H1 (cell line): ENCODE data around the gene RAB38. TPM values are rescaled to one million over a fixed set of nuclear protein-coding genes. Genes with fewer than 3 reads are reported as not detected.

Experiments
- CTCF ChIA-PET: fragments of 300-600 bp; sonication (Branson Sonifier 250); formaldehyde crosslinking; loops from one replicate; lab custom pipeline; 2021; ENCODE audit not compliant: partially characterized antibody; lab: Charles Lee
- POLR2A ChIA-PET: fragments of 300-600 bp; sonication (Branson Sonifier 250); formaldehyde crosslinking; loops from one replicate; lab custom pipeline; 2021; ENCODE audit warnings: inconsistent platforms; ENCODE audit not compliant: partially characterized antibody; lab: Charles Lee
- DNase-seq, 2 experiments: peaks; one replicate each; pipeline versions ENCODE4 v3.0.0 to v3.0.0-alpha.2; 2010 to 2022; ENCODE audit warnings: low spot score in 2 of 2, low read depth in 1 of 2, mixed read lengths in 1 of 2
- FAIRE-seq: peaks from 2 replicates; lab custom pipeline; 2011; peaks lifted over from hg19 to GRCh38; lab: Jason Lieb, UNC
- H2AFZ ChIP-seq: 2 replicates; pipeline ENCODE4 v1.8.1; 2012; ENCODE audit warnings: low read length, inconsistent platforms
- H2AK5ac ChIP-seq: 2 replicates; pipeline ENCODE4 v1.6.1; 2013; ENCODE audit warnings: low read depth, low read length
- H2BK120ac ChIP-seq: replicated peaks from 2 replicates; pipeline ENCODE3; 2013; ENCODE audit warnings: low read depth, low read length, inconsistent platforms
- H2BK12ac ChIP-seq: 2 replicates; pipeline ENCODE4 v1.6.1; 2013; ENCODE audit warnings: low read depth, low read length
- H2BK15ac ChIP-seq: 2 replicates; pipeline ENCODE4 v1.6.1; 2013; ENCODE audit warnings: low read length
- H2BK20ac ChIP-seq: 2 replicates; pipeline ENCODE4 v1.6.1; 2013; ENCODE audit warnings: low read length
- H2BK5ac ChIP-seq: 2 replicates; pipeline ENCODE4 v1.6.1; 2013; ENCODE audit warnings: low read depth, low read length
- H3K14ac ChIP-seq: 2 replicates; pipeline ENCODE4 v1.6.1; 2013; ENCODE audit warnings: inconsistent platforms; ENCODE audit not compliant: insufficient read length
- H3K18ac ChIP-seq: 2 replicates; pipeline ENCODE4 v1.6.1; 2013; ENCODE audit warnings: low read length; ENCODE audit errors: extremely low read depth
- H3K23ac ChIP-seq: 2 replicates; pipeline ENCODE4 v1.6.1; 2013; ENCODE audit warnings: inconsistent platforms; ENCODE audit not compliant: insufficient read length
- H3K23me2 ChIP-seq: 2 replicates; pipeline ENCODE4 v1.6.1; 2013; ENCODE audit warnings: low read depth, low read length
- H3K27ac ChIP-seq: 2 replicates; pipeline ENCODE4 v1.6.1; 2011; ENCODE audit warnings: low read depth, low read length, inconsistent platforms
- H3K27me3 ChIP-seq, 4 experiments: replicated peaks in 1 of 4; 1 replicate in 1 of 4; 2 replicates in 3 of 4; pipeline versions ENCODE4 v1.6.1 to v1.8.1; 2011 to 2013; ENCODE audit warnings: low read length in 3 of 4, mild to moderate bottlenecking in 3 of 4, inconsistent platforms in 2 of 4, mixed read lengths in 2 of 4, moderate library complexity in 1 of 4; ENCODE audit not compliant: control insufficient read depth in 3 of 4, insufficient read depth in 3 of 4; ENCODE audit errors: extremely low read depth in 1 of 4
- H3K36me3 ChIP-seq, 4 experiments: 2 replicates each; pipeline versions ENCODE4 v1.6.1 to v1.8.1; 2011 to 2013; ENCODE audit warnings: mild to moderate bottlenecking in 4 of 4, low read length in 3 of 4, moderate library complexity in 2 of 4, control low read depth in 1 of 4, inconsistent platforms in 1 of 4; ENCODE audit not compliant: insufficient read depth in 4 of 4, control insufficient read depth in 2 of 4
- H3K4ac ChIP-seq: replicated peaks from 2 replicates; pipeline ENCODE3; 2013; ENCODE audit warnings: low read length, low read depth, mixed read lengths, inconsistent platforms; ENCODE audit not compliant: insufficient read length
- H3K4me1 ChIP-seq, 4 experiments: replicated peaks in 1 of 4; 1 replicate in 1 of 4; 2 replicates in 3 of 4; pipeline versions ENCODE4 v1.6.1 to v1.8.1; 2011 to 2013; ENCODE audit warnings: low read length in 3 of 4, inconsistent platforms in 2 of 4, mixed read lengths in 1 of 4; ENCODE audit not compliant: insufficient read depth in 4 of 4, control insufficient read depth in 3 of 4
- H3K4me2 ChIP-seq, 2 experiments: 2 replicates each; pipeline versions ENCODE4 v1.6.1 to v1.8.1; 2011 to 2013; ENCODE audit warnings: low read depth in 2 of 2, low read length in 2 of 2, control low read depth in 1 of 2, inconsistent platforms in 1 of 2, mild to moderate bottlenecking in 1 of 2; ENCODE audit not compliant: insufficient read depth in 1 of 2
- H3K4me3 ChIP-seq, 4 experiments: fragments of 200-600, 300-600 bp in 1 of 4; sonication (generic), shearing (Covaris generic), sonication (Bioruptor Twin) in 1 of 4; 2 replicates each; pipeline versions ENCODE4 v1.5.1 to v1.8.1; 2011 to 2016; ENCODE audit warnings: low read length in 4 of 4, low read depth in 3 of 4, control low read depth in 2 of 4, inconsistent platforms in 2 of 4, mild to moderate bottlenecking in 2 of 4, mixed read lengths in 1 of 4, moderate library complexity in 1 of 4; ENCODE audit not compliant: insufficient read depth in 2 of 4; ENCODE audit errors: extremely low read depth in 1 of 4
- H3K56ac ChIP-seq: replicated peaks from 2 replicates; pipeline ENCODE3; 2013; ENCODE audit warnings: low read depth, mild to moderate bottlenecking, mixed read lengths, low read length, inconsistent platforms; ENCODE audit not compliant: insufficient read length
- H3K79me1 ChIP-seq: 2 replicates; pipeline ENCODE4 v1.6.1; 2013; ENCODE audit warnings: low read depth, low read length, control low read depth
- H3K79me2 ChIP-seq, 2 experiments: 2 replicates each; pipeline versions ENCODE4 v1.6.1 to v1.8.1; 2012 to 2013; ENCODE audit warnings: low read length in 2 of 2, mild to moderate bottlenecking in 2 of 2, inconsistent platforms in 1 of 2; ENCODE audit not compliant: insufficient read depth in 2 of 2, control insufficient read depth in 1 of 2
- H3K9ac ChIP-seq, 4 experiments: replicated peaks in 1 of 4; 1 replicate in 1 of 4; 2 replicates in 3 of 4; pipeline versions ENCODE4 v1.6.1 to v1.8.1; 2011 to 2013; ENCODE audit warnings: low read depth in 3 of 4, low read length in 3 of 4, control low read depth in 2 of 4, mild to moderate bottlenecking in 2 of 4, moderate library complexity in 2 of 4, inconsistent platforms in 1 of 4; ENCODE audit errors: extremely low read depth in 1 of 4
- H3K9me3 ChIP-seq, 2 experiments: 2 replicates each; pipeline versions ENCODE4 v1.6.1 to v1.8.1; 2012 to 2013; ENCODE audit warnings: mild to moderate bottlenecking in 2 of 2, moderate library complexity in 2 of 2, control low read depth in 1 of 2, inconsistent platforms in 1 of 2, low read depth in 1 of 2, low read length in 1 of 2, mixed read lengths in 1 of 2; ENCODE audit not compliant: insufficient read depth in 2 of 2
- H4K20me1 ChIP-seq, 2 experiments: replicated peaks in 1 of 2; 2 replicates each; pipeline versions ENCODE3 to v1.8.1; 2011 to 2013; ENCODE audit warnings: inconsistent platforms in 2 of 2, low read length in 2 of 2, mild to moderate bottlenecking in 1 of 2; ENCODE audit not compliant: insufficient read depth in 2 of 2, control insufficient read depth in 1 of 2
- H4K5ac ChIP-seq: 2 replicates; pipeline ENCODE4 v1.6.1; 2013; ENCODE audit warnings: low read length, low read depth, mixed read lengths, inconsistent platforms; ENCODE audit not compliant: insufficient read length
- H4K8ac ChIP-seq: 2 replicates; pipeline ENCODE4 v1.8.0; 2013; ENCODE audit warnings: mild to moderate bottlenecking, moderate library complexity, low read length, inconsistent platforms; ENCODE audit not compliant: insufficient read depth; ENCODE audit errors: extremely low read depth
- H4K91ac ChIP-seq: replicated peaks from 2 replicates; pipeline ENCODE3; 2013; ENCODE audit warnings: low read length, mixed read lengths, inconsistent platforms; ENCODE audit not compliant: insufficient read length
- CHD1 ChIP-seq: IDR thresholded peaks from 2 replicates; pipeline ENCODE4 v1.6.1; 2012; ENCODE audit warnings: low read depth, low read length, improper control_type of control experiment
- CTBP2 ChIP-seq: IDR thresholded peaks from 2 replicates; pipeline ENCODE4 v1.7.0; 2011; ENCODE audit warnings: borderline replicate concordance, mild to moderate bottlenecking, moderate library complexity, mixed read lengths, low read length; ENCODE audit not compliant: insufficient read depth, insufficient read length
- EZH2 ChIP-seq: fragments of 200-600 bp; sonication (generic); IDR thresholded peaks from 2 replicates; pipeline ENCODE4 v1.7.1; 2012; ENCODE audit warnings: low read depth, mild to moderate bottlenecking, moderate library complexity, low read length, inconsistent platforms; ENCODE audit not compliant: severe bottlenecking
- GTF2F1 ChIP-seq: IDR thresholded peaks from 2 replicates; pipeline ENCODE4 v1.6.1; 2012; ENCODE audit warnings: low read depth, low read length, improper control_type of control experiment, borderline replicate concordance
- NRF1 ChIP-seq: IDR thresholded peaks from 2 replicates; pipeline ENCODE4 v1.6.1; 2011; ENCODE audit warnings: mild to moderate bottlenecking, low read depth, low read length, improper control_type of control experiment
- RFX5 ChIP-seq: IDR thresholded peaks from 2 replicates; pipeline ENCODE4 v1.6.1; 2011; ENCODE audit warnings: low read depth, low read length, improper control_type of control experiment, borderline replicate concordance
- SAP30 ChIP-seq: fragments of 300-600 bp; sonication (generic); IDR thresholded peaks from 2 replicates; pipeline ENCODE4 v1.7.1; 2012; ENCODE audit warnings: low read length, moderate library complexity, mild to moderate bottlenecking, inconsistent platforms; ENCODE audit not compliant: insufficient read depth, insufficient replicate concordance
- SIRT6 ChIP-seq: IDR thresholded peaks from one replicate; pipeline ENCODE4 v1.7.1; 2012; ENCODE audit warnings: low read length, inconsistent platforms
- SP4 ChIP-seq: IDR thresholded peaks from 2 replicates; pipeline ENCODE4 v1.6.1; 2012; ENCODE audit warnings: low read length, inconsistent platforms
- SUZ12 ChIP-seq: fragments of 200-600 bp; sonication (generic); IDR thresholded peaks from 2 replicates; pipeline ENCODE4 v1.6.1; 2012; ENCODE audit warnings: mild to moderate bottlenecking, inconsistent platforms, low read length, moderate library complexity, mixed read lengths
- WGBS, 2 experiments: shearing (Covaris generic) in 1 of 2; methylation state at CpG; one replicate each; pipeline versions ENCODE4 v1.1.6 to v1.1.7; 2013 to 2015; ENCODE audit warnings: low lambda C conversion rate in 2 of 2, mixed read lengths in 2 of 2, inconsistent platforms in 1 of 2, low coverage in 1 of 2, missing lambda C conversion rate in 1 of 2; ENCODE audit not compliant: insufficient replicate concordance in 2 of 2, insufficient coverage in 1 of 2, insufficient read length in 1 of 2; ENCODE audit errors: extremely low coverage in 1 of 2, missing lambda C conversion rate in 1 of 2; 5-methylcytosine and 5-hydroxymethylcytosine counted together
- polyA plus RNA-seq, 7 experiments: library from polyadenylated mRNA; depleted of rRNA in 3 of 7; stranded (reverse) in 5 of 7; unstranded in 2 of 7; fragments of >200 nt in 5 of 7; fragments of 200-250 nt in 2 of 7; gene quantifications; 1 replicate in 5 of 7; 2 replicates in 1 of 7; 4 replicates in 1 of 7; pipeline versions ENCODE4 v1.2.1 to v1.2.3, GENCODE V29; 2011 to 2013; ENCODE audit warnings: missing spikeins in 2 of 7, mixed read lengths in 2 of 7
- total RNA-seq: library from RNA; stranded (reverse); fragmentation: NEBNext Ultra II Directional; extraction: Animal tissue kit (Norgen Biotek cat#: 25700); gene quantifications from 2 replicates; pipeline ENCODE4 v1.2.1, GENCODE V29; 2021
- TF ChIP-seq, protein P1 (sequence below): IDR thresholded peaks from 2 replicates; pipeline ENCODE4 v1.6.1; 2012; ENCODE audit warnings: inconsistent platforms
- TF ChIP-seq, protein P2 (sequence below): IDR thresholded peaks from 2 replicates; pipeline ENCODE4 v1.6.1; 2012; ENCODE audit warnings: low read length, inconsistent platforms

Gene RAB38
- total and polyA plus RNA-seq, 2 of the 8 experiments (the other 6 are each of a cell fraction or from before 2014, with no cell fraction given): 15.4 to 16.5 TPM

DNA sequence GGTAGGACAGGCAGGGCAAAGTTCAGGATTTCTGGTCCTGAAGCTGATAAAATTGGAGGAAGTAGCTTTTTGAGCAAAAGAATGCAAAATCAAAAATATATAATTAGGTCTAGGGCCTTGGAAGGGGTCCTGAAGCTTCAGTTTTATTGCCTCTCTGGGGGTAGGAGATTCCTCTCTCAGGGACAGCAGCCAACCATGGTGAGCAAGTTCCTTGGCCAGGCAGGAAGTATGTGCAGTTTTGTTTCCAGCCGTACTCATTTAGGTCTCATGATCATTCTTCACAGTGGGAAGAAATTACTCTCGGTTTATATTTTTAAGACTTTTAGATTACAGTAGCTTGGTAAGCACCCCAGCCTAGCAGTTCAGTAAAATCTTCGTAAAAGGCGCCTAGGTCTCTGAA lies 2.9 kb upstream of the RAB38 start:
- Histone ChIP-seq H3K4me3 (no peak overlapping the region), H4K8ac (no peak overlapping the region), H3K4me2 (no peak overlapping the region), H3K23me2 (peaks cover 7% of the 10 kb centered on the region; the same call in 1 of the 2 replicates), H3K9me3 (no peaks in the 10 kb centered on the region), H2BK5ac (no peak overlapping the region), H2BK12ac (no peak overlapping the region), H2BK20ac (no peak overlapping the region), H3K9ac (no peak overlapping the region), H3K56ac (no peak overlapping the region), H2AFZ (no peak overlapping the region), H3K79me1 (no peaks in the 10 kb centered on the region), H3K4me1 (peaks cover 2 to 4% (median 4%) of the 10 kb centered on the region in 4 experiments; a peak in 6 of 7 replicates), H3K14ac (no peak overlapping the region), H3K23ac (no peak overlapping the region), H2BK120ac (no peak overlapping the region), H3K27me3 (no peaks in the 10 kb centered on the region), H3K18ac (no peak overlapping the region), H3K27ac (no peak overlapping the region), H4K91ac (no peak overlapping the region), H3K36me3 (no peaks in the 10 kb centered on the region; a peak in 2 of 8 replicates), H3K4ac (no peak overlapping the region), H2BK15ac (no peak overlapping the region), H2AK5ac (no peak overlapping the region), H4K20me1 (no peaks in the 10 kb centered on the region), H3K79me2 (no peaks in the 10 kb centered on the region; a peak in 1 of 4 replicates), H4K5ac (no peak overlapping the region)
- ChIA-PET POLR2A (interaction anchor here (1.2 kb wide), 1 partner anchor 160 kb away, joined by 3 read pairs; the partner anchor contains the start of gene CTSC), CTCF (interaction anchor here (0.7 to 1.4 kb wide), 5 partner anchors 13 to 826 kb away, joined by 3 read pairs; no protein-coding TSS in a partner anchor)
- FAIRE-seq (no peak), DNase-seq (no peak)
- 91% methylated on average over 4 of the region's 4 CpGs; no CpG with 5 or more reads in 1 of the 2 experiments for WGBS, 2 experiments
- TF ChIP-seq RFX5 (no peak), NRF1 (no peak), SP4 (no peak), SIRT6 (no peak), SAP30 (no peak), EZH2 (no peak), CHD1 (no peak), CTBP2 (no peak), SUZ12 (no peak), GTF2F1 (no peak)
- TF ChIP-seq, protein P1, sequence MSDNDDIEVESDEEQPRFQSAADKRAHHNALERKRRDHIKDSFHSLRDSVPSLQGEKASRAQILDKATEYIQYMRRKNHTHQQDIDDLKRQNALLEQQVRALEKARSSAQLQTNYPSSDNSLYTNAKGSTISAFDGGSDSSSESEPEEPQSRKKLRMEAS: no peak
- TF ChIP-seq, protein P2, sequence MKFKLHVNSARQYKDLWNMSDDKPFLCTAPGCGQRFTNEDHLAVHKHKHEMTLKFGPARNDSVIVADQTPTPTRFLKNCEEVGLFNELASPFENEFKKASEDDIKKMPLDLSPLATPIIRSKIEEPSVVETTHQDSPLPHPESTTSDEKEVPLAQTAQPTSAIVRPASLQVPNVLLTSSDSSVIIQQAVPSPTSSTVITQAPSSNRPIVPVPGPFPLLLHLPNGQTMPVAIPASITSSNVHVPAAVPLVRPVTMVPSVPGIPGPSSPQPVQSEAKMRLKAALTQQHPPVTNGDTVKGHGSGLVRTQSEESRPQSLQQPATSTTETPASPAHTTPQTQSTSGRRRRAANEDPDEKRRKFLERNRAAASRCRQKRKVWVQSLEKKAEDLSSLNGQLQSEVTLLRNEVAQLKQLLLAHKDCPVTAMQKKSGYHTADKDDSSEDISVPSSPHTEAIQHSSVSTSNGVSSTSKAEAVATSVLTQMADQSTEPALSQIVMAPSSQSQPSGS: no peak
